T-helper 1 cell treated with Interleukin-12 subunit alpha and Interleukin-12 subunit beta and Interleukin-4 antibody, amounts not matched to agents 30 μg/mL and 1 μg/mL, for 36 hours (primary cell): ENCODE results near the gene WDR43.
A peak's percentile ranks its signal among the peaks of the same experiment; 100 is the strongest.

Experiments used
- H3K27ac Mint-ChIP-seq: one replicate; pipeline ENCODE4 v1.8.0; 2021; ENCODE audit warnings: mild to moderate bottlenecking, mixed read lengths
- H3K27me3 Mint-ChIP-seq: one replicate; pipeline ENCODE4 v1.8.0; 2021; ENCODE audit warnings: low read depth, mixed read lengths
- H3K36me3 Mint-ChIP-seq: one replicate; pipeline ENCODE4 v1.8.0; 2021; ENCODE audit warnings: low read depth, mixed read lengths
- H3K4me1 Mint-ChIP-seq: one replicate; pipeline ENCODE4 v1.8.0; 2021; ENCODE audit warnings: low read depth, mixed read lengths
- H3K4me3 Mint-ChIP-seq: one replicate; pipeline ENCODE4 v1.8.0; 2021; ENCODE audit warnings: mild to moderate bottlenecking, moderate library complexity, mixed read lengths
- H3K9me3 Mint-ChIP-seq: one replicate; pipeline ENCODE4 v1.8.0; 2021; ENCODE audit warnings: mixed read lengths

WDR43 gene

GRCh38 chr2:28901841-28902240 lies 7.4 kb downstream of the WDR43 start:
- Mint-ChIP-seq H3K4me3 (no peak overlapping the region), H3K27me3 (no peaks in the 10 kb centered on the region), H3K27ac (no peak overlapping the region), H3K9me3 (no peaks in the 10 kb centered on the region), H3K36me3 (peaks cover 17% of the 10 kb centered on the region), H3K4me1 (peaks cover 35% of the 10 kb centered on the region)

DNA sequence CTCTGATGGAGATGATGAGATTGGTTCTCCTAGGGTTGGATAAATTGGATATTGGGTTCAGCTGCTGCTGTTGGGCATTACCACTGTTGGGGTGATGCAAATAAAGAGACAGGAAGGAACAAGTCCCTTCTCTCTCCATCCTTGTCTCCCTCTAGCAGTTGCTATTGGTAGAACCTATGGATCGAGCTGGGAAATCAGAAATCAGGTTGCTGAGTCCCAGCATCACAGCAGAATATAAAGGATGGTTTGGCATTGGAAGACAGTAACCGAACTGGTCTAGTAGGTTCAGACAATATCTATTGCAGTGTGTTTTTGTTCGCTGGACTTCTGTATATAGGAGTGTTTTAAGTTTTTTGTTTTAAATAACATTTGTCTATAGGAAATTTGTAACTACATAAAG lies 8.1 kb downstream of the WDR43 start:
- H3K36me3 Mint-ChIP-seq = peaks cover 17% of the 10 kb centered on the region
- H3K4me3 Mint-ChIP-seq = no peak overlapping the region
- peaks cover 29% of the 10 kb centered on the region for H3K4me1 Mint-ChIP-seq
- H3K9me3 Mint-ChIP-seq = no peaks in the 10 kb centered on the region
- H3K27me3 Mint-ChIP-seq = no peaks in the 10 kb centered on the region
- H3K27ac Mint-ChIP-seq = no peak overlapping the region

GRCh38 chr2:28904295-28904694 lies 9.8 kb downstream of the WDR43 start:
- H3K4me3 Mint-ChIP-seq = no peak overlapping the region
- peaks cover 17% of the 10 kb centered on the region for H3K4me1 Mint-ChIP-seq
- H3K9me3 Mint-ChIP-seq = no peaks in the 10 kb centered on the region
- H3K36me3 Mint-ChIP-seq = peaks cover 26% of the 10 kb centered on the region
- H3K27me3 Mint-ChIP-seq = no peaks in the 10 kb centered on the region
- no peak overlapping the region for H3K27ac Mint-ChIP-seq

DNA sequence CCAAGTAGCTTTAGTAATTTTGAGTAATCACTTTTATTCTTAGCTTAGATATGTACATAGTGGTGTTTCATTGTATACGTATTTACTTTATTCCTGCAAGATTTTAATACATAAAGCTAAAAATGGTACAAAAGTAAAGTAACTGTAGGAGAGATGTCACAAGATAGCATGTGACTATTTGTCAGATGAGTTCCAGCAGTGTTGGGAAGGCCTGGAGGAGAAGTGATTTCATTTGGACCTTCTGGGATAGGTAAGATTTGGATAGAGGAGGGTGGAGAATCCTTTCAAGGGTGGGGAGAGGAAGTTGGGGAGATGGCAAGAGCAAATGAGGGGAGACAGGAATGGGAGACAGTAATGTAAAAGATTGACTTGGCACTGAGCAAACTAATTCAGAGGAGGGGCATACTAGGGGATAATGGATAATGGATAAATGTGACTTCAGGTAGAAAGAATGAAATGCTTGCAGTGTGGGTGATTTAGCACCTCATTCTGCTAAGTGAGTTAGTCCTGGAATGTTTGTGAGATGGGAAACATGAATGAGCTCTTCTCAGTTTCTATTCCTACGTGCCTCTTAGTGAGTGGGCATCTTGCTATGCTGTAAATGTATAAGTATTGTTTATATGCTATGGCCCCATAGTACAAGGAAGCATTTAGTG lies 10.5 kb downstream of the WDR43 start:
- H3K4me1 Mint-ChIP-seq = peaks cover 15% of the 10 kb centered on the region
- no peaks in the 10 kb centered on the region for H3K27me3 Mint-ChIP-seq
- no peak overlapping the region for H3K27ac Mint-ChIP-seq
- H3K36me3 Mint-ChIP-seq = peaks cover 33% of the 10 kb centered on the region
- no peak overlapping the region for H3K4me3 Mint-ChIP-seq
- H3K9me3 Mint-ChIP-seq = no peaks in the 10 kb centered on the region

DNA sequence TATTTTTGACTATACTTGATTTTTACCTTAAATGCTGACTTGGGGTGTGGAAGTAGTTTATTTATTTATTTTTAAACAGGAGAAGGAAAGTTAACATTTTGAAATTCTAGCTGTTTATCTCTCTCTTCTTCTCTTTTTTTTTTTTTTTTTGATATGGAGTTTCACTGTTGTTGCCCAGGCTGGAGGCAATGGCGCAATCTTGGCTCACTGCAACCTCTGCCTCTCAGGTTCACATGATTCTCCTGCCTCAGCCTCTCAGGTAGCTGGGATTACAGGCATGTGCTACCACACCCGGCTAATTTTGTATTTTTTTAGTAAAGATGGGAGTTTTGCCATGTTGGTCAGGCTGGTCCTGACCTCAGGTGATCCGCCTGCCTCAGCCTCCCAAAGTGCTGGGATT lies 11.1 kb downstream of the WDR43 start:
- H3K9me3 Mint-ChIP-seq = no peaks in the 10 kb centered on the region
- H3K4me1 Mint-ChIP-seq = peaks cover 14% of the 10 kb centered on the region
- peaks cover 35% of the 10 kb centered on the region for H3K36me3 Mint-ChIP-seq
- H3K27me3 Mint-ChIP-seq = no peaks in the 10 kb centered on the region
- no peak overlapping the region for H3K4me3 Mint-ChIP-seq
- no peak overlapping the region for H3K27ac Mint-ChIP-seq

DNA sequence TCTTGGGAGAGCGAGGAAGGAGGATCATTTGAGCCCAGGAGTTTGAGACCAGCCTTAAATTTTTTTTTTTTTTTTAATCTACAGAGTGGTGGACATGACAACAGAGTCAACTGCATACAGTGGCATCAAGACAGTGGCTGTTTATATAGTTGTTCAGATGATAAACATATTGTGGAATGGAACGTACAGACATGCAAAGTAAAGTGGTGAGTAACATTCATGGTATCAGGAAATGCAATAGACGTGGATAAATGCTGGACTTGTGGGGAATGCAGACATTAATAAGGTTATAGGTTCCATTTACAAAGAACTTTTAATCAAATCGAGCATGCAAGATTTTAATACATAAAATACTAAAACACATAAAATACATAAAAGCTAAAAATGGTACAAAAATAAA lies 11.9 kb downstream of the WDR43 start:
- Mint-ChIP-seq H3K4me1 (peaks cover 9% of the 10 kb centered on the region), H3K4me3 (no peak overlapping the region), H3K9me3 (no peaks in the 10 kb centered on the region), H3K36me3 (peaks cover 35% of the 10 kb centered on the region), H3K27me3 (no peaks in the 10 kb centered on the region), H3K27ac (no peak overlapping the region)

GRCh38 chr2:28906821-28907220 lies 12.4 kb downstream of the WDR43 start:
- Mint-ChIP-seq H3K27ac (no peak overlapping the region), H3K9me3 (no peaks in the 10 kb centered on the region), H3K36me3 (peaks cover 35% of the 10 kb centered on the region), H3K27me3 (no peaks in the 10 kb centered on the region), H3K4me3 (no peak overlapping the region), H3K4me1 (peaks cover 7% of the 10 kb centered on the region)

DNA sequence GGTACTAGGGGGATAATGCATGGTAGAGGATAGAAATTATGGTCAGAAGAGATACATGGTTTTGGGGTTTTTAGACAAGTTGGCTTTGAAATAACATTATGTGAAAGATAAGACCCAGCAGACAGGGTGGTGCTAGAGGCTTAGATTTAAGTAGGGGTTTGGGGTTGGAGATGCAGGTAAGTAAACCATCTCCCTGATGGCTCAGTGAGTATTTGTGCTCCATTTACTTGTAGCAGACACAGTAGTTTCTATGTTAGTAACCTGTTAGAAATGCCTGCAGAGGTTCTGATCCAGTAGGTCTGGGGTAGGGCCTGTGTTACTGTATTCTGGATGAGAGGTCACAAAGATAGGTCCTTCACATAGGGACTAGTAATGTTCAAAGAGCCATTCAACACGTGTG lies 13.7 kb downstream of the WDR43 start:
- Mint-ChIP-seq H3K4me1 (peaks cover 7% of the 10 kb centered on the region), H3K27ac (no peak overlapping the region), H3K4me3 (no peak overlapping the region), H3K9me3 (no peaks in the 10 kb centered on the region), H3K27me3 (no peaks in the 10 kb centered on the region), H3K36me3 (peaks cover 36% of the 10 kb centered on the region)

DNA sequence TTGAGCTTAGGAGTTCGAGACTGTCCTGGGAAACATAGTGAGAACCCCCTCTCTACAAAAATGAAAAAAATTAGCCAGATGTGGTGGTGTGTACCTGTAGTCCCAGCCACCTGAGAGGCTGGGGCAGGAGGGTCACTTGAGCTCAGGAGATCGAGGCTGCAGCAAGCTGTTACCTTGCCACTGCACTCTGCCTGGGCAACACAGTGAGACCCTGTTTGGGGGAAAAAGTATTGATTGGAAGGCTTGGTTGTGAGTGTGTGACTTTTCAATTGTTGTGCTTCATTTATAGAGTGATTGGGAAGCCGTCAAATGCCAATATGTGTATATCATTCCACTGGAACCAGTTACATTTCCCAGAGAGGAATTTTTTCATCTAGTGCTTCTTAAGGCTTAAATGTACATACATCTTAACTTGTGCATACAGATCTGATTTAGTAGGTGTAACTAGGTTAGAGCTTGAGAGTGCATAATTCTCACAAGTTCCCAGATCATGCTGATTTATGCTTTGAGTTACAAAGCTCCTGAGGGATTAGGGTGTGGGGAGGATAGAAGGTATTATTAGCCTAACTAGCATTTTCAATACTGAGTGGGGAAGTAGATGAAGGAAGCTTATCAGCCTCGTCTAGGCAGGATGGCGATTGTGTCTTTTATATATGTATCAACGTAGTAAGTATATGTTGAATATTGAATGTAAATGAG lies 15.3 kb downstream of the WDR43 start:
- Mint-ChIP-seq H3K4me3 (no peak overlapping the region), H3K36me3 (peaks cover 40% of the 10 kb centered on the region), H3K27ac (no peak overlapping the region), H3K27me3 (no peaks in the 10 kb centered on the region), H3K9me3 (no peaks in the 10 kb centered on the region), H3K4me1 (peaks cover 4% of the 10 kb centered on the region)

DNA sequence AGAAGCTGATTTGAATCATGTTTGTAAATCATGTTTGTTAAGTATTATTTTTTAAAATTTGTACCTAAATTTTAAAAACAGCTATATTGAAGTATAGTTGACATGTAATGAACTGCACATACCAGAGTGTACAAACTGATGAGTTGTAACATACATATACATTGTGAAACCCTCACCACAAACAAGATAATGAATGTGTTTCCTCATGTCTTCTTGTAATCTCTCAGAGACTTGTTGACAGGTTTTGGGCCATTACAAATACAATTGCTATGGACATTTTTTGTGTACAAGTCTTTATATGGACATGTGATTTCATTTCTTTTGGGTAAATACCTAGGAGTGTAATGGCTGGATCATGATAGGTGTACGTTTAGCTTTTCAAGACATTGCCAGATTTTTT lies 21.5 kb downstream of the WDR43 start:
- Mint-ChIP-seq H3K4me1 (peaks cover 8% of the 10 kb centered on the region), H3K36me3 (peaks cover 28% of the 10 kb centered on the region), H3K4me3 (no peak overlapping the region), H3K9me3 (no peaks in the 10 kb centered on the region), H3K27ac (peak overlapping the region; percentile 12), H3K27me3 (no peaks in the 10 kb centered on the region)

DNA sequence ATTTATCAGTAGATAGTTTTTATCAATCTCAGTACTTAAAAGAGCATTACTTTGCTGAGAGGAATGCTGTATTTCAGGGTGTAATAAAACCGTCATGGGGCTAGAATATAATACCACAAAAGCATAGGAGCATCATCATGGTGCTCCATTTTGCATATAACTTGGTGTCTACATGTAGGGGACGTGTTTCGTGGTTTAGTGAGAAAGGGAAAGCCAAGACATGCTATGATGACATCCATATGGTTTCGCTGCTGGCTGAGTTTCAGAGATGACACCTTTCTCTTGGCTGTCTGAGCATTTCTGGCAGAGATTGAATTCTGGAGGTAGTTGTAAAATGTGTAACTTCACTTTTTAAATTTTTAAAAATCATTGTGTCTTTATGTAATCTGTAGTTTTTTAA lies 32.4 kb downstream of the WDR43 start:
- peaks cover 63% of the 10 kb centered on the region for H3K36me3 Mint-ChIP-seq
- no peak overlapping the region for H3K27ac Mint-ChIP-seq
- H3K27me3 Mint-ChIP-seq = no peaks in the 10 kb centered on the region
- H3K9me3 Mint-ChIP-seq = no peaks in the 10 kb centered on the region
- H3K4me3 Mint-ChIP-seq = no peak overlapping the region
- peaks cover 7% of the 10 kb centered on the region for H3K4me1 Mint-ChIP-seq

- Mint-ChIP-seq H3K4me1 (peaks cover 7% of the 10 kb centered on the region), H3K27ac (no peak overlapping the region), H3K27me3 (no peaks in the 10 kb centered on the region), H3K36me3 (peaks cover 63% of the 10 kb centered on the region), H3K9me3 (no peaks in the 10 kb centered on the region), H3K4me3 (no peak overlapping the region)
Observed at GRCh38 chr2:28927469-28927868, 33.0 kb downstream of the WDR43 start.

- no peak overlapping the region for H3K4me3 Mint-ChIP-seq
- H3K27me3 Mint-ChIP-seq = no peaks in the 10 kb centered on the region
- H3K9me3 Mint-ChIP-seq = no peaks in the 10 kb centered on the region
- H3K4me1 Mint-ChIP-seq = peaks cover 7% of the 10 kb centered on the region
- peaks cover 59% of the 10 kb centered on the region for H3K36me3 Mint-ChIP-seq
- no peak overlapping the region for H3K27ac Mint-ChIP-seq
Observed at GRCh38 chr2:28927878-28928277, 33.4 kb downstream of the WDR43 start.

GRCh38 chr2:28929581-28929980 lies 35.1 kb downstream of the WDR43 start:
- H3K27ac Mint-ChIP-seq = no peak overlapping the region

DNA sequence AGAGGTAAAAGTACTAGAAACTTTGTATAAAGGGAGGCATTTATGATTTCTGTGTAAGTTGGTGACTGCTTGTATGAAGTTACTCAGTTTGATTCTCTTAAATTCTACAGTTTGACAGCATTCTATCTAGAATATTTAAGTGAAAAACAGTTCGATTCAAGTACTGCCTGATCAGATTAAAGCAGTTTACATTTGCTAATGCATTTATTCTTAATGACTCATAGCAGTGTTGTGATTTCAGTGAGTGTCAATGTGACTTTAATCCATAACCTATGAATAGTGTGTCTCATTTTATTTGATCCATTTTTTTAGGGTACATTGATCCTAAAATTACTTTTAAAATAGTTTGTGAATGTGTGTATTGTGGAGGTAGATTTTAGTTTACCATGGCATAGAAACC lies 35.7 kb downstream of the WDR43 start:
- Mint-ChIP-seq H3K27ac (no peak overlapping the region), H3K9me3 (no peaks in the 10 kb centered on the region), H3K4me3 (no peak overlapping the region), H3K27me3 (no peaks in the 10 kb centered on the region), H3K4me1 (peaks cover 7% of the 10 kb centered on the region), H3K36me3 (peaks cover 46% of the 10 kb centered on the region)

More at GRCh38 chr2:28929581-28929980, 35.1 kb downstream of the WDR43 start:
- Mint-ChIP-seq H3K36me3 (peaks cover 50% of the 10 kb centered on the region), H3K4me1 (peaks cover 7% of the 10 kb centered on the region), H3K9me3 (no peaks in the 10 kb centered on the region), H3K4me3 (no peak overlapping the region), H3K27me3 (no peaks in the 10 kb centered on the region)
